GM12878 (cell line): Measurements from ENCODE around the gene TRIM7. TPM values are rescaled to one million over a fixed set of nuclear protein-coding genes. Genes with fewer than 3 reads are reported as not detected.
A peak's percentile ranks its signal among the peaks of the same experiment; 100 is the strongest.

Experiments used
- BACH1 ChIP-seq: fragments of 450-650 bp; IDR thresholded peaks from 2 replicates; pipeline ENCODE4 v1.6.1; 2017; ENCODE audit warnings: mild to moderate bottlenecking, borderline replicate concordance
- BCL11A ChIP-seq: IDR thresholded peaks from 2 replicates; pipeline ENCODE4 v1.6.1; 2011; ENCODE audit warnings: low read depth, low read length
- CHD1 ChIP-seq: IDR thresholded peaks from 2 replicates; pipeline ENCODE4 v1.6.1; 2012; ENCODE audit warnings: low read depth, low read length, improper control_type of control experiment
- CHD4 ChIP-seq: fragments of 200-600 bp; sonication (generic); IDR thresholded peaks from 2 replicates; pipeline ENCODE4 v1.6.1; 2016; ENCODE audit warnings: mild to moderate bottlenecking
- E2F4 ChIP-seq: IDR thresholded peaks from 2 replicates; pipeline ENCODE4 v1.6.1; 2012; ENCODE audit warnings: low read depth, low read length, improper control_type of control experiment
- EZH2 ChIP-seq: IDR thresholded peaks from 2 replicates; pipeline ENCODE4 v1.6.1; 2012; ENCODE audit warnings: low read depth, mild to moderate bottlenecking, control low read depth, inconsistent platforms, low read length, borderline replicate concordance; ENCODE audit not compliant: control insufficient read depth
- MEF2A ChIP-seq: IDR thresholded peaks from 2 replicates; pipeline ENCODE4 v1.6.1; 2011; ENCODE audit warnings: low read depth, mild to moderate bottlenecking, low read length, moderate library complexity; ENCODE audit not compliant: insufficient read depth
- PML ChIP-seq: IDR thresholded peaks from 2 replicates; pipeline ENCODE4 v1.6.1; 2012; ENCODE audit warnings: low read length, inconsistent platforms
- POLR2A ChIP-seq: IDR thresholded peaks from 2 replicates; pipeline ENCODE4 v1.6.1; 2011; ENCODE audit warnings: low read depth, mild to moderate bottlenecking, low read length
- POLR2AphosphoS2 ChIP-seq: IDR thresholded peaks from 2 replicates; pipeline ENCODE4 v1.6.1; 2011; ENCODE audit warnings: low read depth, mild to moderate bottlenecking, low read length, improper control_type of control experiment, moderate library complexity
- RAD51 ChIP-seq: fragments of 450-650 bp; IDR thresholded peaks from 2 replicates; pipeline ENCODE4 v1.6.1; 2016; ENCODE audit warnings: moderate library complexity, mild to moderate bottlenecking, inconsistent platforms
- SIX5 ChIP-seq: IDR thresholded peaks from 2 replicates; pipeline ENCODE4 v1.6.1; 2011; ENCODE audit warnings: mild to moderate bottlenecking, low read depth, low read length, moderate library complexity; ENCODE audit not compliant: severe bottlenecking
- SMAD1 ChIP-seq: fragments of 450-650 bp; IDR thresholded peaks from 2 replicates; pipeline ENCODE4 v1.6.1; 2018; ENCODE audit warnings: mild to moderate bottlenecking, low read depth; ENCODE audit not compliant: partially characterized antibody
- ZBED1 ChIP-seq: IDR thresholded peaks from 2 replicates; pipeline ENCODE4 v1.6.1; 2016; ENCODE audit warnings: borderline replicate concordance
- ZNF274 ChIP-seq: IDR thresholded peaks from one replicate; pipeline ENCODE4 v1.8.0; 2011; ENCODE audit not compliant: insufficient read length, insufficient read depth
- polyA plus RNA-seq, 11 experiments: library from polyadenylated mRNA; depleted of rRNA in 4 of 11; unstranded in 6 of 11; stranded (reverse) in 5 of 11; fragments of >200 nt; fragmentation: Nextera tagmentation in 4 of 11; fragmentation: Illumina TruSeq in 1 of 11; extraction: Ambion mirVana in 4 of 11; extraction: Trizol in 1 of 11; gene quantifications; 1 replicate in 1 of 11; 2 replicates in 10 of 11; pipeline versions ENCODE4 v1.2.1 to v1.2.3, GENCODE V29; 2011 to 2016; ENCODE audit warnings: inconsistent platforms in 2 of 11, missing spikeins in 2 of 11, low read depth in 1 of 11
- total RNA-seq, 4 experiments: library from RNA; depleted of rRNA in 3 of 4; stranded (reverse); fragments of >200 nt in 3 of 4; fragmentation: Illumina TruSeq in 1 of 4; extraction: Trizol in 1 of 4; gene quantifications; 2 replicates each; pipeline versions ENCODE4 v1.2.1 to v1.2.3, GENCODE V29; 2013 to 2021
- TF ChIP-seq, protein P1 (sequence below): fragments of 450-650 bp; IDR thresholded peaks from 2 replicates; pipeline ENCODE4 v1.6.1; 2016; ENCODE audit warnings: mild to moderate bottlenecking
- TF ChIP-seq, protein P2 (sequence below): fragments of 450-650 bp; formaldehyde crosslinking; IDR thresholded peaks from 2 replicates; pipeline ENCODE4 v1.4.0; 2022; ENCODE audit warnings: mild to moderate bottlenecking, moderate library complexity
- TF ChIP-seq, protein P3 (sequence below): fragments of 450-650 bp; IDR thresholded peaks from 2 replicates; pipeline ENCODE4 v1.6.1; 2017; ENCODE audit warnings: mild to moderate bottlenecking, moderate library complexity

TRIM7 gene
- total and polyA plus RNA-seq, 10 of the 15 experiments (the other 5 are each of a cell fraction or from before 2014, with no cell fraction given), result 0.02 to 1.6 (median 0.41) TPM

- no peak for TF ChIP-seq EZH2
- TF ChIP-seq RAD51, result peak; percentile 84
- TF ChIP-seq E2F4, result no peak
- TF ChIP-seq SIX5, result no peak
- TF ChIP-seq POLR2A, result no peak
- TF ChIP-seq SMAD1, result no peak
- TF ChIP-seq MEF2A, result 0 out of 2 replicates have a peak, but pooled peaks have one; percentile 48
- TF ChIP-seq ZNF274, result no peak
- TF ChIP-seq, protein P1, sequence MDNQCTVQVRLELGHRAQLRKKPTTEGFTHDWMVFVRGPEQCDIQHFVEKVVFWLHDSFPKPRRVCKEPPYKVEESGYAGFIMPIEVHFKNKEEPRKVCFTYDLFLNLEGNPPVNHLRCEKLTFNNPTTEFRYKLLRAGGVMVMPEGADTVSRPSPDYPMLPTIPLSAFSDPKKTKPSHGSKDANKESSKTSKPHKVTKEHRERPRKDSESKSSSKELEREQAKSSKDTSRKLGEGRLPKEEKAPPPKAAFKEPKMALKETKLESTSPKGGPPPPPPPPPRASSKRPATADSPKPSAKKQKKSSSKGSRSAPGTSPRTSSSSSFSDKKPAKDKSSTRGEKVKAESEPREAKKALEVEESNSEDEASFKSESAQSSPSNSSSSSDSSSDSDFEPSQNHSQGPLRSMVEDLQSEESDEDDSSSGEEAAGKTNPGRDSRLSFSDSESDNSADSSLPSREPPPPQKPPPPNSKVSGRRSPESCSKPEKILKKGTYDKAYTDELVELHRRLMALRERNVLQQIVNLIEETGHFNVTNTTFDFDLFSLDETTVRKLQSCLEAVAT, result 0 out of 2 replicates have a peak, but pooled peaks have one; percentile 35
- TF ChIP-seq BCL11A, result peak; percentile 62; the same call in 1 of the 2 replicates
- no peak for TF ChIP-seq CHD4
- TF ChIP-seq, protein P2, sequence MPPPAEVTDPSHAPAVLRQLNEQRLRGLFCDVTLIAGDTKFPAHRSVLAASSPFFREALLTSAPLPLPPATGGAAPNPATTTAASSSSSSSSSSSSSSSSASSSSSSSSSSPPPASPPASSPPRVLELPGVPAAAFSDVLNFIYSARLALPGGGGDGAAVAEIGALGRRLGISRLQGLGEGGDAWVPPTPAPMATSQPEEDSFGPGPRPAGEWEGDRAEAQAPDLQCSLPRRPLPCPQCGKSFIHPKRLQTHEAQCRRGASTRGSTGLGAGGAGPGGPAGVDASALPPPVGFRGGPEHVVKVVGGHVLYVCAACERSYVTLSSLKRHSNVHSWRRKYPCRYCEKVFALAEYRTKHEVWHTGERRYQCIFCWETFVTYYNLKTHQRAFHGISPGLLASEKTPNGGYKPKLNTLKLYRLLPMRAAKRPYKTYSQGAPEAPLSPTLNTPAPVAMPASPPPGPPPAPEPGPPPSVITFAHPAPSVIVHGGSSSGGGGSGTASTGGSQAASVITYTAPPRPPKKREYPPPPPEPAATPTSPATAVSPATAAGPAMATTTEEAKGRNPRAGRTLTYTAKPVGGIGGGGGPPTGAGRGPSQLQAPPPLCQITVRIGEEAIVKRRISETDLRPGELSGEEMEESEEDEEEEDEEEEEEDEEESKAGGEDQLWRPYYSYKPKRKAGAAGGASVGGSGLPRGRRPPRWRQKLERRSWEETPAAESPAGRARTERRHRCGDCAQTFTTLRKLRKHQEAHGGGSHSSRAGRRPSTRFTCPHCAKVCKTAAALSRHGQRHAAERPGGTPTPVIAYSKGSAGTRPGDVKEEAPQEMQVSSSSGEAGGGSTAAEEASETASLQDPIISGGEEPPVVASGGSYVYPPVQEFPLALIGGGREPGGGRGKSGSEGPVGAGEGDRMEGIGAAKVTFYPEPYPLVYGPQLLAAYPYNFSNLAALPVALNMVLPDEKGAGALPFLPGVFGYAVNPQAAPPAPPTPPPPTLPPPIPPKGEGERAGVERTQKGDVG (CRISPR knock-in tag), result no peak
- TF ChIP-seq CHD1, result no peak
- TF ChIP-seq BACH1, result peak; percentile 76
- TF ChIP-seq ZBED1, result no peak
- no peak for TF ChIP-seq PML
- TF ChIP-seq, protein P3, sequence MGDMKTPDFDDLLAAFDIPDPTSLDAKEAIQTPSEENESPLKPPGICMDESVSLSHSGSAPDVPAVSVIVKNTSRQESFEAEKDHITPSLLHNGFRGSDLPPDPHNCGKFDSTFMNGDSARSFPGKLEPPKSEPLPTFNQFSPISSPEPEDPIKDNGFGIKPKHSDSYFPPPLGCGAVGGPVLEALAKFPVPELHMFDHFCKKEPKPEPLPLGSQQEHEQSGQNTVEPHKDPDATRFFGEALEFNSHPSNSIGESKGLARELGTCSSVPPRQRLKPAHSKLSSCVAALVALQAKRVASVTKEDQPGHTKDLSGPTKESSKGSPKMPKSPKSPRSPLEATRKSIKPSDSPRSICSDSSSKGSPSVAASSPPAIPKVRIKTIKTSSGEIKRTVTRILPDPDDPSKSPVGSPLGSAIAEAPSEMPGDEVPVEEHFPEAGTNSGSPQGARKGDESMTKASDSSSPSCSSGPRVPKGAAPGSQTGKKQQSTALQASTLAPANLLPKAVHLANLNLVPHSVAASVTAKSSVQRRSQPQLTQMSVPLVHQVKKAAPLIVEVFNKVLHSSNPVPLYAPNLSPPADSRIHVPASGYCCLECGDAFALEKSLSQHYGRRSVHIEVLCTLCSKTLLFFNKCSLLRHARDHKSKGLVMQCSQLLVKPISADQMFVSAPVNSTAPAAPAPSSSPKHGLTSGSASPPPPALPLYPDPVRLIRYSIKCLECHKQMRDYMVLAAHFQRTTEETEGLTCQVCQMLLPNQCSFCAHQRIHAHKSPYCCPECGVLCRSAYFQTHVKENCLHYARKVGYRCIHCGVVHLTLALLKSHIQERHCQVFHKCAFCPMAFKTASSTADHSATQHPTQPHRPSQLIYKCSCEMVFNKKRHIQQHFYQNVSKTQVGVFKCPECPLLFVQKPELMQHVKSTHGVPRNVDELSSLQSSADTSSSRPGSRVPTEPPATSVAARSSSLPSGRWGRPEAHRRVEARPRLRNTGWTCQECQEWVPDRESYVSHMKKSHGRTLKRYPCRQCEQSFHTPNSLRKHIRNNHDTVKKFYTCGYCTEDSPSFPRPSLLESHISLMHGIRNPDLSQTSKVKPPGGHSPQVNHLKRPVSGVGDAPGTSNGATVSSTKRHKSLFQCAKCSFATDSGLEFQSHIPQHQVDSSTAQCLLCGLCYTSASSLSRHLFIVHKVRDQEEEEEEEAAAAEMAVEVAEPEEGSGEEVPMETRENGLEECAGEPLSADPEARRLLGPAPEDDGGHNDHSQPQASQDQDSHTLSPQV, result no peak
- TF ChIP-seq POLR2AphosphoS2, result no peak
Measured at GRCh38 chr5:181198905-181199519, 6.0 kb downstream of the TRIM7 start (continued).
